ENCODE data around the gene UBIAD1. TPM values are rescaled to one million over a fixed set of nuclear protein-coding genes. Genes with fewer than 3 reads are reported as not detected.

UBIAD1 gene
- total RNA-seq, 1 experiment from 2014 or later, result 21.6 TPM

GRCh38 chr1:11281518-11282331, 8.7 kb downstream of the UBIAD1 start:
- ChIA-PET POLR2A (interaction anchor here (0.6 kb wide), 1 partner anchor 30 kb away, joined by 4 read pairs; no protein-coding TSS in a partner anchor), CTCF (no interaction called here)
- H3K27ac Mint-ChIP-seq, result peak overlapping the region; percentile 15; the same call in 1 of the 2 replicates
- H3K9me3 Mint-ChIP-seq, result peaks cover 7% of the 10 kb centered on the region
- H3K4me1 Mint-ChIP-seq, result peaks cover 42% of the 10 kb centered on the region
- ATAC-seq (no peak), DNase-seq (ENCODE audit: low spot score) (no peak)
- TF ChIP-seq, protein P1, sequence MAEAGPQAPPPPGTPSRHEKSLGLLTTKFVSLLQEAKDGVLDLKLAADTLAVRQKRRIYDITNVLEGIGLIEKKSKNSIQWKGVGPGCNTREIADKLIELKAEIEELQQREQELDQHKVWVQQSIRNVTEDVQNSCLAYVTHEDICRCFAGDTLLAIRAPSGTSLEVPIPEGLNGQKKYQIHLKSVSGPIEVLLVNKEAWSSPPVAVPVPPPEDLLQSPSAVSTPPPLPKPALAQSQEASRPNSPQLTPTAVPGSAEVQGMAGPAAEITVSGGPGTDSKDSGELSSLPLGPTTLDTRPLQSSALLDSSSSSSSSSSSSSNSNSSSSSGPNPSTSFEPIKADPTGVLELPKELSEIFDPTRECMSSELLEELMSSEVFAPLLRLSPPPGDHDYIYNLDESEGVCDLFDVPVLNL (CRISPR knock-in tag; IDR thresholded peaks at IDR 0.05; ENCODE audit: borderline replicate concordance, low read depth), result no peak
- TF ChIP-seq NR1H2 (CRISPR knock-in tag; IDR thresholded peaks at IDR 0.05) (no peak), ESRRA (CRISPR knock-in tag; IDR thresholded peaks at IDR 0.05; ENCODE audit: borderline replicate concordance) (no peak), JAZF1 (CRISPR knock-in tag; IDR thresholded peaks at IDR 0.05) (no peak), ZNF263 (CRISPR knock-in tag; IDR thresholded peaks at IDR 0.05; ENCODE audit: low read depth) (no peak)
- TF ChIP-seq, protein P2, sequence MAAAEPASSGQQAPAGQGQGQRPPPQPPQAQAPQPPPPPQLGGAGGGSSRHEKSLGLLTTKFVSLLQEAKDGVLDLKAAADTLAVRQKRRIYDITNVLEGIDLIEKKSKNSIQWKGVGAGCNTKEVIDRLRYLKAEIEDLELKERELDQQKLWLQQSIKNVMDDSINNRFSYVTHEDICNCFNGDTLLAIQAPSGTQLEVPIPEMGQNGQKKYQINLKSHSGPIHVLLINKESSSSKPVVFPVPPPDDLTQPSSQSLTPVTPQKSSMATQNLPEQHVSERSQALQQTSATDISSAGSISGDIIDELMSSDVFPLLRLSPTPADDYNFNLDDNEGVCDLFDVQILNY (CRISPR knock-in tag; IDR thresholded peaks at IDR 0.05), result no peak
- TF ChIP-seq, protein P3, sequence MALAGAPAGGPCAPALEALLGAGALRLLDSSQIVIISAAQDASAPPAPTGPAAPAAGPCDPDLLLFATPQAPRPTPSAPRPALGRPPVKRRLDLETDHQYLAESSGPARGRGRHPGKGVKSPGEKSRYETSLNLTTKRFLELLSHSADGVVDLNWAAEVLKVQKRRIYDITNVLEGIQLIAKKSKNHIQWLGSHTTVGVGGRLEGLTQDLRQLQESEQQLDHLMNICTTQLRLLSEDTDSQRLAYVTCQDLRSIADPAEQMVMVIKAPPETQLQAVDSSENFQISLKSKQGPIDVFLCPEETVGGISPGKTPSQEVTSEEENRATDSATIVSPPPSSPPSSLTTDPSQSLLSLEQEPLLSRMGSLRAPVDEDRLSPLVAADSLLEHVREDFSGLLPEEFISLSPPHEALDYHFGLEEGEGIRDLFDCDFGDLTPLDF (CRISPR knock-in tag; IDR thresholded peaks at IDR 0.05), result no peak
- TF ChIP-seq, protein P4, sequence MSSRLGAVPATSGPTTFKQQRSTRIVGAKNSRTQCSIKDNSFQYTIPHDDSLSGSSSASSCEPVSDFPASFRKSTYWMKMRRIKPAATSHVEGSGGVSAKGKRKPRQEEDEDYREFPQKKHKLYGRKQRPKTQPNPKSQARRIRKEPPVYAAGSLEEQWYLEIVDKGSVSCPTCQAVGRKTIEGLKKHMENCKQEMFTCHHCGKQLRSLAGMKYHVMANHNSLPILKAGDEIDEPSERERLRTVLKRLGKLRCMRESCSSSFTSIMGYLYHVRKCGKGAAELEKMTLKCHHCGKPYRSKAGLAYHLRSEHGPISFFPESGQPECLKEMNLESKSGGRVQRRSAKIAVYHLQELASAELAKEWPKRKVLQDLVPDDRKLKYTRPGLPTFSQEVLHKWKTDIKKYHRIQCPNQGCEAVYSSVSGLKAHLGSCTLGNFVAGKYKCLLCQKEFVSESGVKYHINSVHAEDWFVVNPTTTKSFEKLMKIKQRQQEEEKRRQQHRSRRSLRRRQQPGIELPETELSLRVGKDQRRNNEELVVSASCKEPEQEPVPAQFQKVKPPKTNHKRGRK (CRISPR knock-in tag; IDR thresholded peaks at IDR 0.05; ENCODE audit: borderline replicate concordance), result no peak
- H3K27me3 Mint-ChIP-seq (ENCODE audit: low read depth), result no peaks in the 10 kb centered on the region
- H3K36me3 Mint-ChIP-seq, result peaks cover 38% of the 10 kb centered on the region
- H3K4me3 Mint-ChIP-seq, result no peak overlapping the region

- Mint-ChIP-seq H3K4me1 (peaks cover 55% of the 10 kb centered on the region), H3K9me3 (peaks cover 7% of the 10 kb centered on the region), H3K27ac (no peak overlapping the region), H3K4me3 (no peak overlapping the region), H3K36me3 (peaks cover 36% of the 10 kb centered on the region), H3K27me3 (ENCODE audit: low read depth) (no peaks in the 10 kb centered on the region)
- ChIA-PET POLR2A (no interaction called here), CTCF (interaction anchor here (0.8 to 1.3 kb wide), 2 partner anchors 37 to 916 kb away, joined by 3 to 4 read pairs; no protein-coding TSS in a partner anchor)
- TF ChIP-seq ZBTB21 (CRISPR knock-in tag; IDR thresholded peaks at IDR 0.05; ENCODE audit: borderline replicate concordance) (no peak), NFE2L1 (CRISPR knock-in tag; IDR thresholded peaks at IDR 0.05) (no peak), NR1H2 (CRISPR knock-in tag; IDR thresholded peaks at IDR 0.05) (no peak), ESRRA (CRISPR knock-in tag; IDR thresholded peaks at IDR 0.05; ENCODE audit: borderline replicate concordance) (no peak), ZNF396 (CRISPR knock-in tag; IDR thresholded peaks at IDR 0.05; ENCODE audit: borderline replicate concordance) (no peak), SMAD4 (CRISPR knock-in tag; IDR thresholded peaks at IDR 0.05) (no peak), ZNF671 (CRISPR knock-in tag; IDR thresholded peaks at IDR 0.05) (no peak), GABPB1 (CRISPR knock-in tag; IDR thresholded peaks at IDR 0.05) (no peak), ZNF425 (CRISPR knock-in tag; conservative IDR thresholded peaks at IDR 0.05) (no peak), KAT7 (CRISPR knock-in tag; IDR thresholded peaks at IDR 0.05; ENCODE audit: borderline replicate concordance) (no peak), ELF4 (CRISPR knock-in tag; IDR thresholded peaks at IDR 0.05; ENCODE audit: low read depth) (no peak), FOXJ3 (CRISPR knock-in tag; IDR thresholded peaks at IDR 0.05; ENCODE audit: borderline replicate concordance) (no peak)
- TF ChIP-seq, protein P5, sequence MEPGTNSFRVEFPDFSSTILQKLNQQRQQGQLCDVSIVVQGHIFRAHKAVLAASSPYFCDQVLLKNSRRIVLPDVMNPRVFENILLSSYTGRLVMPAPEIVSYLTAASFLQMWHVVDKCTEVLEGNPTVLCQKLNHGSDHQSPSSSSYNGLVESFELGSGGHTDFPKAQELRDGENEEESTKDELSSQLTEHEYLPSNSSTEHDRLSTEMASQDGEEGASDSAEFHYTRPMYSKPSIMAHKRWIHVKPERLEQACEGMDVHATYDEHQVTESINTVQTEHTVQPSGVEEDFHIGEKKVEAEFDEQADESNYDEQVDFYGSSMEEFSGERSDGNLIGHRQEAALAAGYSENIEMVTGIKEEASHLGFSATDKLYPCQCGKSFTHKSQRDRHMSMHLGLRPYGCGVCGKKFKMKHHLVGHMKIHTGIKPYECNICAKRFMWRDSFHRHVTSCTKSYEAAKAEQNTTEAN (CRISPR knock-in tag; IDR thresholded peaks at IDR 0.05), result no peak
- TF ChIP-seq, protein P6, sequence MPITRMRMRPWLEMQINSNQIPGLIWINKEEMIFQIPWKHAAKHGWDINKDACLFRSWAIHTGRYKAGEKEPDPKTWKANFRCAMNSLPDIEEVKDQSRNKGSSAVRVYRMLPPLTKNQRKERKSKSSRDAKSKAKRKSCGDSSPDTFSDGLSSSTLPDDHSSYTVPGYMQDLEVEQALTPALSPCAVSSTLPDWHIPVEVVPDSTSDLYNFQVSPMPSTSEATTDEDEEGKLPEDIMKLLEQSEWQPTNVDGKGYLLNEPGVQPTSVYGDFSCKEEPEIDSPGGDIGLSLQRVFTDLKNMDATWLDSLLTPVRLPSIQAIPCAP (CRISPR knock-in tag; IDR thresholded peaks at IDR 0.05), result no peak
- TF ChIP-seq, protein P7, sequence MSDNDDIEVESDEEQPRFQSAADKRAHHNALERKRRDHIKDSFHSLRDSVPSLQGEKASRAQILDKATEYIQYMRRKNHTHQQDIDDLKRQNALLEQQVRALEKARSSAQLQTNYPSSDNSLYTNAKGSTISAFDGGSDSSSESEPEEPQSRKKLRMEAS (CRISPR knock-in tag; IDR thresholded peaks at IDR 0.05), result no peak
- no peak for DNase-seq (ENCODE audit: low spot score)
- no peak for ATAC-seq
Measured at GRCh38 chr1:11283151-11283550, 10.2 kb downstream of the UBIAD1 start.

All from WTC11 (cell line).